GM18517 (cell line): Measurements from ENCODE around the gene AURKA.
A peak's percentile ranks its signal among the peaks of the same experiment; 100 is the strongest.

Experiments
- ATAC-seq: cut with Tn5 transposase; IDR thresholded peaks from one replicate; pipeline ENCODE4 v1.9.1; 2021; ENCODE audit warnings: mild to moderate bottlenecking, moderate library complexity; ENCODE audit not compliant: unreplicated experiment

AURKA gene

GRCh38 chr20:56392132-56392880 lies at the start of gene AURKA, which contains the start of gene CSTF1:
Gene AURKA, minus strand, starts transcription at chr20:56392215. Its CDS starts 4,018 bp downstream, at chr20:56388197.
Gene CSTF1, plus strand, starts transcription at chr20:56392645. Its CDS starts 2,908 bp downstream, at chr20:56395553.
- peak; percentile 95 for ATAC-seq

- peak; percentile 71 for ATAC-seq
Observed at GRCh38 chr20:56440346-56441007, 48.5 kb upstream of the AURKA start.

- no peak for ATAC-seq
Observed at GRCh38 chr20:56439771-56440291, 47.8 kb upstream of the AURKA start.

GRCh38 chr20:56438284-56438683 lies 46.3 kb upstream of the AURKA start:
- ATAC-seq: no peak

- no peak for ATAC-seq
Observed at GRCh38 chr20:56437196-56437960, 45.4 kb upstream of the AURKA start.

- no peak for ATAC-seq
Observed at GRCh38 chr20:56433880-56434255, 41.9 kb upstream of the AURKA start.

GRCh38 chr20:56433221-56433879 lies 41.3 kb upstream of the AURKA start:
- ATAC-seq: no peak

GRCh38 chr20:56431471-56431870 lies 39.5 kb upstream of the AURKA start:
- no peak for ATAC-seq

- no peak for ATAC-seq
Observed at GRCh38 chr20:56430957-56431356, 38.9 kb upstream of the AURKA start.

- ATAC-seq: no peak
Observed at GRCh38 chr20:56430461-56430860, 38.4 kb upstream of the AURKA start.

- no peak for ATAC-seq
Observed at GRCh38 chr20:56429941-56430340, 37.9 kb upstream of the AURKA start.

GRCh38 chr20:56429502-56429901 lies 37.5 kb upstream of the AURKA start:
- ATAC-seq: no peak

- no peak for ATAC-seq
Observed at GRCh38 chr20:56428881-56429280, 36.9 kb upstream of the AURKA start.

GRCh38 chr20:56428410-56428809 lies 36.4 kb upstream of the AURKA start:
- ATAC-seq: no peak

- ATAC-seq: no peak
Observed at GRCh38 chr20:56427797-56428196, 35.8 kb upstream of the AURKA start.

- no peak for ATAC-seq
Observed at GRCh38 chr20:56426926-56427325, 34.9 kb upstream of the AURKA start.

GRCh38 chr20:56426026-56426425 lies 34.0 kb upstream of the AURKA start:
- ATAC-seq: no peak

GRCh38 chr20:56424931-56425330 lies 32.9 kb upstream of the AURKA start:
- no peak for ATAC-seq

GRCh38 chr20:56423886-56424285 lies 31.9 kb upstream of the AURKA start:
- no peak for ATAC-seq

GRCh38 chr20:56423211-56423610 lies 31.2 kb upstream of the AURKA start:
- ATAC-seq: no peak

- no peak for ATAC-seq
Observed at GRCh38 chr20:56422824-56423189, 30.8 kb upstream of the AURKA start.
